GM19351 (cell line): Measurements from ENCODE around the gene CCDC191.
A peak's percentile ranks its signal among the peaks of the same experiment; 100 is the strongest.

Experiments
- ATAC-seq: cut with Tn5 transposase; IDR thresholded peaks from one replicate; pipeline ENCODE4 v1.9.1; 2021; ENCODE audit warnings: mild to moderate bottlenecking, moderate library complexity; ENCODE audit not compliant: unreplicated experiment

CCDC191 gene

DNA sequence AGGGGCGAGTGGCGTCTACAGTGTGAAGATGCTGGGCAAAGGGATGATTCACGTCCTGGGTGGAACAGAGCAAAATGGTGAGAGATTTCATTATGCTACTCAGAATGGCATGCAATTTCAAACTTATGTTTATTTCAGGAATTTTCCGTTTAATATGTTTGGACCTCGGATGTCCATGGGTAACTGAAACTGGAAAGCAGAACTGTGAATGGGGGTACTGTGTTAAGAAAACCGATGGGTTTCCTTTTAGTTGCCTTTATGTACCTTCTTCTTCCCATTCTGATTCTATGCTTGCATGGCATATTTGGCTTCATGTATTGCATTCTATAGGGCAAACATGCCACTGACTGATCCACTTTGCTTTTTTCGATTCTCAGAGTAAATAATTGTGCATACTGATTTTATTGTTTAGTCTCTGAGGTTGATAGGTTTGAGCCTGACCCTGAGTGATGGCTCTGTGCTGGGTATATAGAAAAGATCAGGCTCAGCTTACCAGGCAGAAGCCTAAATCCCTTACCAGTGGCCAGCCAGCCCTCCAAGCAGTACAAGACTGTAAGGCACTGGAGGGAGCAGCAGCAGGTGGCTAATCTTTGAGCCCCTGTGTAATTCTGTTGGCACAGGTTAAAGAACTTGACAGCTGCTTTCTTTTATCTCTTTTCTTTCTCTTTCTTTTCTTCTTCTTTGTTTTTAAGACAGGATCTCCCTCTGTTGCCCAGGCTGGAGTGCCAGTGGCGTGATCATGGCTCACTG is 4.8 kb upstream of the CCDC191 start:
- no peak for ATAC-seq

GRCh38 chr3:114058646-114059045 is 2.3 kb upstream of the CCDC191 start:
- no peak for ATAC-seq

DNA sequence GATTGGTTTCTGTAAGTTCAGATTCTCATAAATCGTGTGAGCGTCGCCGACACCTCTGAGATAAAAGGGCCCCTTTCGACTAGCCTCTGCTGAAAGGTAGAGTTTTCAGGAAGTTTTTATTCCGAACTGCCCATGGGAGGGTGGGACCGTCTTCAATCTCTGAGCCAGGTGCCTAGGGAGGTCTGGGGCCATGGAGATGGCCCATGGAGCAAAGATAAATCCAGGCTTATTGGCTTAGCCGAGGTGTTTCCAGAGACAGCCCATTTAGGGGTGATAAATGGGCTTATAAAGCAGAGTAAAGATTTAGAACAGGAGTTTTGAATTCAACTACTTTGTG is 653 bp upstream of the CCDC191 start:
- ATAC-seq = peak; percentile 7

DNA sequence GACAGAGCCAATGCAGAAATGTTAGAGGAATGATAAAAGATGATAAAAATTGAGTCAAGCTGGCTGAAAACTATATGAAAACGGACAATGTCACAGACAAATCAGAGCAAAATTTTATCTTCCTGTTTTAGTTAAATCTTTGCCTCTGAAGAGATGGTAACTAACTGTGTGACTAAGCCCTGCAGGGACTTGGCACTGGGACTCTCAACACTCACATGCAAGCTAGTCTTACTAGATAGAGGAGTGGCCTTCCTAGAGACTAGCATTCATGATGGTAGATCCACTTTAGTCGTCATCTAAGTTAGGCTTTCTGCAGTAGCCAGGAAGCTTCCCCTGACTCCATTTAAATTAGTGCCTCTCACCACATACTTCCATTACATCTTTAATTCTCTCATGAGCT is 4.1 kb downstream of the CCDC191 start:
- ATAC-seq = no peak

GRCh38 chr3:114043205-114043604 is 13.1 kb downstream of the CCDC191 start:
- no peak for ATAC-seq

DNA sequence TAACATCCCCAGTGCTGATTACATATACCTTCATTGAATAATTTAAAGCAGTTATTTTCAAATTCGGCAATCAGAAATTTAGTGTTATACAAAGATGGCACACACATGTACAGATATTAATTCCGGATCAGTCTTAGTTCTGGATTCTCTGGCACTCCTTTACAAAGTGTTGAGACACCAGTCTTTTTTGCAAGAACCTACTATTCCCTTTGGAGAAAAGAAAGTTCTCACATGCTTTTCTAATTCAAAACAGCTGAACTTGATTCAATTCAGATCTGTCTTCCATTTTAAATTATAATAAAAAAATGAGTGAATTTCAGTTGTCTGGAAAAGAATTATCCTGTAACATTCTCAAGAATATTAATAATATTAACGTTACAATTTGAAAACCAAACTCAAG is 20.4 kb downstream of the CCDC191 start:
- ATAC-seq = no peak

DNA sequence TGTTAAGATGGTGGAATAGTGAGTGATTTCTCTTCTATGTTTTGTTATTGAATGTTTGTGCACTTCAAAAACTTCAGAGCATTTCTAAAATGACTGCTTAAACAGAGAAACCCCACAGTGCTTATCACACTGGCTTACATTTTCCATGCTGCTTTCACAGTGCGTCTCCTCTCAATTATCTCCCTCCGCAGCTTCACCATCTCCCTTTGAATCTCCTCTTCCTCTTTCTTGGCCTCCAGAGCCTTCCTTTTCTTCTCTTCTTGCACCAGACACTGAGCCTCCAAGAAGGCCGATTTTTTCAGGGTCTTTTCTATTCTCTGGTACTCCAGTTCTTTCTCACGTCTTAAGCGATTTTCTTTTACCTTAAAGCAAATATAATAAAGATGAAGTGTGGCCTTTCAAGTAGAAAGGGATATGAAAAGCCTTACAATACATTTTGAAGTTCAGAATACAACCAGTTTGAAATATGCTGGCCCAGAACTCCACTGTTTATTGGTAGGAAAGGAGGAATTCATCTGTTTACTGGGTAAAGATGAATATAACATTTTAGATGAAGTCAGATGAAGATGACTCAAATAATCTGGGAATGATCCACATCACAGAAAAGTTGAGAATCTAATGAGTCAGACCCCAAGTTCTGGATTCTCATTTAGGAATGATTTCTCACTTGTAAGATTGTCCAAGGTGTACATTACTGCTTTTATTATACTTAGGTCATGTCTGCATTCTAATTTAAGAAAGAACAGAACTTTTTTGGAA is 21.4 kb downstream of the CCDC191 start:
- ATAC-seq = no peak

GRCh38 chr3:114034211-114034610 is 22.1 kb downstream of the CCDC191 start:
- ATAC-seq = no peak

DNA sequence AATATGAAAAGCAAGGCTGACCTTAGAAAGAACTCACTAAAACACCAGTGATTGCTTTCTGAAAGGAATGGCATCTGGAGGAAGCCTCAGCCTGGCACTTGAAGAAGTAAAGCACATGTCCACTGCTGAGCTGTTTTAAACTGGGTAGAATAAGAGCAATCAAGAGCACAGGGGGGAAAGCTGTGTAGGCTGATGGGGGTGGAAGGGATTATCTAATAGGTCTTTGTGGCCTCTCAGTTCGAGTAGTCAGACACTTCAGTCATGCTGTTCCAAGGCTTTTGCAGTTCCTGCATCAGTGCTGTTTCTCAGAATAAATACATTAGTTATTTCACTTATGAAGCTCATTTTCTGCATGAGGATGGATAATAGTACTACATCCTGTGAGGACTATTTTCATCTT is 22.6 kb downstream of the CCDC191 start:
- no peak for ATAC-seq

GRCh38 chr3:114026331-114026730 is 30.0 kb downstream of the CCDC191 start:
- ATAC-seq = no peak

DNA sequence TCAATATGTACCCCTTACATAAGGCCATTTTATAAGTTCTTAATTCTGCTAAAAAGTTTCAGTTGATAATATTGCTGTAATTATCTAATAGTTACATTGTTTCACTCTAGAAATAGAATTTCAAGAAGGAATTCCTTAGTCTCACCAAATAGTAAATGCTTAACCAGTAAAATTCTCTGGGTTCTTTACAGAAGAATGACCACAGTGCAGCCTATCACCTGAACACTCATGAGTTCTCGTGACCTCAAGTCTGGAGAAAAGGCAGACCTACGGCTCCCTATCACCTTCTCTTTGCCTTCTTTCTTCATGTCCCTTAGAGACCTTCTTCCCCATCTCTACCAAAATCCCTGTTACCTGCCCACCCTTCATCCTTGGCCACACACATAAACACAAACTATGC is 30.9 kb downstream of the CCDC191 start:
- no peak for ATAC-seq

DNA sequence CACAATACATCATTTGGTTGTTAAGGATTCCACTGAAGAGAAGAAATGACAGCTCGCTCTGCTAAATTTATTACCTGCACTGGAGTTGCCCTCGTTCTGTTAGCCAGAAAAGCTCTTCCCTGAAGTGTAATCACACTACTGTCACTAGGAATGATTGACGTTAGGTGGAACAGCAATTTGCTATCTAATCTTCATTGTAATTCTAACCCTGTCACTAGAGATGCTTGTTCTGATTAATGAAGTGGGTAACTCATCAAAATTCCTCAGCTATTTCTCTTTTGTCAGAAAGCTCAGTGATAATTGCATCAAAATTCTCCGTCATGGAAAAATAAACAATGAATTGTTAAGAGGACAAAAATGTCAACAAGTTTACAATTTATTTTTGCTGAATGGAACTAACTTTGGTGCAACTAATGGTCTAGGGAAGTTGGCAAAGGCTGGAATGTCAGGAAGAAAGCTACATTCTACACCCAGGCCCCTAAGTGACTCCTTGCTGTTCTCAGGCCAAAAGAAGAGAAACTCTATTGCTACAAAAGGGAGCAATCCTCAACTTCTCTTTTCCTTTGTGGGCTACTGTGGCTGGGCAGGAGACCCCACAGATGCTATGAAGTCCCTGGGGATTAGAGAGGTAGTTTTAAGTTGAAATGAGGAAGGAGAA is 34.1 kb downstream of the CCDC191 start:
- ATAC-seq = no peak

DNA sequence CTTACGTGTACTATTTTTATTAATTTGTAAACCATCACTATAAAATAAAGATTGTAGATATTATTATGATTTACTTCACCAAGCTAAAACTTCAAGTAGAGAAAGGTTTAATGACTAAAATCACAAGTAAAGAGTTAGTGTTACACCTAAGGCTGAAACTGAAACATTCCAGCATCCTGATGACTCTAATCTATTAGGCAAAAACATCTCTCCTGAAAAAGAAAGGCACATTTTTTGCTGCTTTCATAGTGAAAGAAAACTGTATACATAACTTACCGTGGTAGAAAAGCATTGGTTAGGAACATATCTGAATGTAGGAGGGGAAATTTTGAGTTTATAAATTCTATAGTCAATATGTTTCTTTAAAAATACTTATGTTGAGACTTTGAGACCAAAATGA is 35.4 kb downstream of the CCDC191 start:
- ATAC-seq = no peak

DNA sequence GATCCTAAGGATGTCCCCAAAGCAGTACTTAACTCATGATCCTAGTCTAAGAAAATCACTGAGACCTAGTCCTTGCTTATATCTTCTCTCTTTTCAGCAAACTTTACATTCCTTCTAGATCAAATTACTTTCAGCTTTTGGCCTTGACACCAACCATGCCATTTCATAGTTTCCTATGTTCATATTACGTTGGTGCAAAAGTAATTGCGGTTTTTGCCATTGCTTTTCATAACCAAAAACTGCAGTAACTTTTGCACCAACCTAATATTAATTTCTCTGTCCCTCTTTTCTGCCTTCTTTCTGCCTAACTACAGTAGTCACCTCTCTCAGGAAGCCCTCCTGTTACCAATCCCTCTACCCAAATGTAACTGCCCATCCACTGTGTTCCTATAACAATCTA is 36.8 kb downstream of the CCDC191 start:
- ATAC-seq = no peak

DNA sequence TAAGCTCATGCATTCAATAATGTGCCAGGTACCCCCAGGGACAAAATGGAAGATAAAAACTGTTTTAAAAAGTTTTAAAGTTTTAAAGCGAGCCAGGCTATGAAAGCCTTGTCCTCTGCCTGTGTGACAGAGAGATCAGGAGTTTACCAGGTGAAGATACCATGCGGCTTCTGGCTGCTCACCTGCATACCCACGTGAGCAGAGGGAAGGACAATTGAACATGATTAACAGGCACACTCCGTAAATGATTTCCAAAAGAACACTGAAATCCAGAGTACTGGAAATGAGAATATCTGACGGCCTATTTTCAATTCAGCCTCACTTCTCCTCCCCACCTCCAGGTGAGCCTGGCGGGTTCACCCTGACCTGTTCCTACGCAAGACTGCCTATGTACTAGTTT is 42.1 kb downstream of the CCDC191 start:
- no peak for ATAC-seq

DNA sequence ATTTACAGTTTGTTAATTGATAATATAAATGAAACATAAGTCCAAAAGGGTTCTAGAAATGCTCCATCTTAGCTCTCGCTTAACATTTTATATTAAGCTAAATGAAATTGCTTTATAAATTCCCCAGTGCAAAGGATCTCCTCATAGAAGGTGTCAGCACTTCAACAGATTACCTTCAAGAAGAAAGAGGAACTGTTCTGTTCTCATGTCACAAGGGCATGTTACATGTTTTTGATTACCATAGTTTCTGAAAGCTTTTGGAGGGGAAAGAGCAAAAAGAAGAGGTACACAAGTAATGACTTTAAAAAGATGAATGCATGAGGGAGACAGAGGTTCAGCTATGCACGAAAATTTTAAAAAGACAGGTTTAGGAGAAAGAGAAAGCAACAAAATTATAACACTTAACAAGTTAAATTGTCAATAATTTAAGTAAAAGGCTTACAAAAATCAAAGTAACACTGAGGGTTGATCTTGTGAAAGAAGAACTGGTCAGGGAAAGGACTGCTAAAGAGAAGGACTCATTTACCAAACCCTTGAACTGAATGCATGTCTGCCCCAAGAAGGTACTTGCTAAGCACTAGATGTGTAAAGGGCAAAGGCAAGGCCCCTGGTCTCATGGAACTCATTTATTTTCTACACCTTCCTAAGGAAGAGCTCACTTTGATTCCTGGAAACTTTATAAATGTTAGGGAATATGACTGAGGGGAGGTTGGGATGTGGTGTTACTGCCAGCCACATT is 45.1 kb downstream of the CCDC191 start:
- ATAC-seq = peak; percentile 82

GRCh38 chr3:114005481-114005880 is 50.8 kb downstream of the CCDC191 start:
- peak; percentile 96 for ATAC-seq

DNA sequence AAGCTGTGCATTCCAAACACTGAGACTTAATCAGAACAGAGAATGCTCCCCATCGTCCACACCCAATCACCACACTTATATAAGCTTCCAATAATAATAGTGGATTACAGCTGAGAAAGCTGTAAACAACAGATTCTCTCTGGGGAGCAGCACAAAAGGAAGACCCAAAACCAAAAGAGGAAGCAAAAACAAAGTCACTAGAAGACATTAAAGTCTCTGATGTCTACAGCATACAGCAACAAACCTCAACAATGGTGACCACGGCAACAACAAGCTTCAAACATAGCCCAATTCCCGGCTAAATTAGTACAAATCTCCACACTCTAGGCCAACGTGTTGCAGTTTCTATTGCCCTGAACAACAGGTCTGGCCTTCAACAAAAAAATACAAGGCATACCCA is 70.8 kb downstream of the CCDC191 start:
- peak; percentile 92 for ATAC-seq

GRCh38 chr3:113983544-113983943 is 72.8 kb downstream of the CCDC191 start:
- no peak for ATAC-seq

- ATAC-seq = no peak
Observed at GRCh38 chr3:113981803-113982202, 74.5 kb downstream of the CCDC191 start.

- ATAC-seq = no peak
Observed at GRCh38 chr3:113979916-113980315, 76.4 kb downstream of the CCDC191 start.
